ENCODE results near the gene LRRC4C.

DNA sequence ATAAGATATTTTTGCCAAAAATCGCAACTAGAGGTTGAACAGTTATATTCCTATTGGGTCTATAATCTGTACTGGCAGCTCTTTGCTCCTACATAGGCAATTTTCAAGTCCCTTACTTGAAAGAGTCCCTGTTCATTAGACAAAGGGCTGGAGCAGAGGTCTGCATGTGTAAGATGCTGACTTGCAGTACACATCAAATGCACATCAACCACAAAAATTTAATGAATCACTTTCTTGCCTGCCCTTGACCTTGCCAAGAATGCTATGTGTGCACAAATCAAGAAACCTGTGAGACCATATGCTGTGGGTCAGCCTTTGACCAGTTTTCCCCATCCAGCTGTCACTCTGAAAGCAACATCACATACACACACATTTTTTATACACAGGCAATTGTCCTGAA, 661.5 kb downstream of the LRRC4C start:
- TF ChIP-seq, protein P1, sequence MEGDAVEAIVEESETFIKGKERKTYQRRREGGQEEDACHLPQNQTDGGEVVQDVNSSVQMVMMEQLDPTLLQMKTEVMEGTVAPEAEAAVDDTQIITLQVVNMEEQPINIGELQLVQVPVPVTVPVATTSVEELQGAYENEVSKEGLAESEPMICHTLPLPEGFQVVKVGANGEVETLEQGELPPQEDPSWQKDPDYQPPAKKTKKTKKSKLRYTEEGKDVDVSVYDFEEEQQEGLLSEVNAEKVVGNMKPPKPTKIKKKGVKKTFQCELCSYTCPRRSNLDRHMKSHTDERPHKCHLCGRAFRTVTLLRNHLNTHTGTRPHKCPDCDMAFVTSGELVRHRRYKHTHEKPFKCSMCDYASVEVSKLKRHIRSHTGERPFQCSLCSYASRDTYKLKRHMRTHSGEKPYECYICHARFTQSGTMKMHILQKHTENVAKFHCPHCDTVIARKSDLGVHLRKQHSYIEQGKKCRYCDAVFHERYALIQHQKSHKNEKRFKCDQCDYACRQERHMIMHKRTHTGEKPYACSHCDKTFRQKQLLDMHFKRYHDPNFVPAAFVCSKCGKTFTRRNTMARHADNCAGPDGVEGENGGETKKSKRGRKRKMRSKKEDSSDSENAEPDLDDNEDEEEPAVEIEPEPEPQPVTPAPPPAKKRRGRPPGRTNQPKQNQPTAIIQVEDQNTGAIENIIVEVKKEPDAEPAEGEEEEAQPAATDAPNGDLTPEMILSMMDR (IDR thresholded peaks at IDR 0.05; ENCODE audit: low read depth, low read length, missing input control), result no peak
- TF ChIP-seq MAX (IDR thresholded peaks at IDR 0.05) (no peak), HNF4G (IDR thresholded peaks at IDR 0.05) (no peak), HNF4A (conservative IDR thresholded peaks at IDR 0.05) (no peak), RAD21 (IDR thresholded peaks at IDR 0.05) (no peak), FOXA2 (IDR thresholded peaks at IDR 0.05) (no peak), ZBTB33 (IDR thresholded peaks at IDR 0.05) (no peak), EGR1 (IDR thresholded peaks at IDR 0.05; ENCODE audit: low read depth in 2 of 2) (no peak), GABPA (IDR thresholded peaks at IDR 0.05 in 1 of 2, conservative IDR thresholded peaks at IDR 0.05 in 1 of 2) (no peak), JUND (IDR thresholded peaks at IDR 0.05) (no peak)
- TF ChIP-seq, protein P2, sequence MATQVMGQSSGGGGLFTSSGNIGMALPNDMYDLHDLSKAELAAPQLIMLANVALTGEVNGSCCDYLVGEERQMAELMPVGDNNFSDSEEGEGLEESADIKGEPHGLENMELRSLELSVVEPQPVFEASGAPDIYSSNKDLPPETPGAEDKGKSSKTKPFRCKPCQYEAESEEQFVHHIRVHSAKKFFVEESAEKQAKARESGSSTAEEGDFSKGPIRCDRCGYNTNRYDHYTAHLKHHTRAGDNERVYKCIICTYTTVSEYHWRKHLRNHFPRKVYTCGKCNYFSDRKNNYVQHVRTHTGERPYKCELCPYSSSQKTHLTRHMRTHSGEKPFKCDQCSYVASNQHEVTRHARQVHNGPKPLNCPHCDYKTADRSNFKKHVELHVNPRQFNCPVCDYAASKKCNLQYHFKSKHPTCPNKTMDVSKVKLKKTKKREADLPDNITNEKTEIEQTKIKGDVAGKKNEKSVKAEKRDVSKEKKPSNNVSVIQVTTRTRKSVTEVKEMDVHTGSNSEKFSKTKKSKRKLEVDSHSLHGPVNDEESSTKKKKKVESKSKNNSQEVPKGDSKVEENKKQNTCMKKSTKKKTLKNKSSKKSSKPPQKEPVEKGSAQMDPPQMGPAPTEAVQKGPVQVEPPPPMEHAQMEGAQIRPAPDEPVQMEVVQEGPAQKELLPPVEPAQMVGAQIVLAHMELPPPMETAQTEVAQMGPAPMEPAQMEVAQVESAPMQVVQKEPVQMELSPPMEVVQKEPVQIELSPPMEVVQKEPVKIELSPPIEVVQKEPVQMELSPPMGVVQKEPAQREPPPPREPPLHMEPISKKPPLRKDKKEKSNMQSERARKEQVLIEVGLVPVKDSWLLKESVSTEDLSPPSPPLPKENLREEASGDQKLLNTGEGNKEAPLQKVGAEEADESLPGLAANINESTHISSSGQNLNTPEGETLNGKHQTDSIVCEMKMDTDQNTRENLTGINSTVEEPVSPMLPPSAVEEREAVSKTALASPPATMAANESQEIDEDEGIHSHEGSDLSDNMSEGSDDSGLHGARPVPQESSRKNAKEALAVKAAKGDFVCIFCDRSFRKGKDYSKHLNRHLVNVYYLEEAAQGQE (IDR thresholded peaks at IDR 0.05), result no peak
- TF ChIP-seq, protein P3, sequence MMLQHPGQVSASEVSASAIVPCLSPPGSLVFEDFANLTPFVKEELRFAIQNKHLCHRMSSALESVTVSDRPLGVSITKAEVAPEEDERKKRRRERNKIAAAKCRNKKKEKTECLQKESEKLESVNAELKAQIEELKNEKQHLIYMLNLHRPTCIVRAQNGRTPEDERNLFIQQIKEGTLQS (IDR thresholded peaks at IDR 0.05), result no peak

Data from liver (tissue), 3 donors.